ENCODE measurements around the gene ZP2. TPM values are rescaled to one million over a fixed set of nuclear protein-coding genes. Genes with fewer than 3 reads are reported as not detected.
"Not testable (repeated sequence)": the region's sequence is repeated elsewhere in the genome, so short reads cannot be mapped to it uniquely, and the experiment has no call there.

ZP2 gene
- total RNA-seq, 1 experiment from 2014 or later: not detected

DNA sequence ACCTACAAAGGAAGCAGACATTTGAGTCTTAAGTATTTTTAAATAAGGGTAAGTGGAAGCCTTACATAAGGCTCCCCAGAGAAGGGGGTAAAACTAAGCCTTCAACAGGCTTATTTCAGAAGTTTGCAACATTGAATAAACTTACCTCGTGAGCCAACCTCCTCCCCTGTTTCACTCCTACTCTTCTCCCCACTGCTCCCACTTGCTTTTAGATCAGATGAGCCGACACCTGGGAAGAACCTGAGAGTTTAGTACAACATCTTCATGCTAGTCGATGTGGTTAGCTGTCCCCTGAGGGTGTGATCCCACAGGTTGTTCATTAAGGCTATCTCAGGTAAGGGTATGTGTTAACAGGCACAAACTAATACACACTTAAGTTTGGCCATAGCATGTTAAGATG is 13.8 kb downstream of the ZP2 start:
- H3K36me3 ChIP-seq: no peaks in the 10 kb centered on the region
- no peaks in the 10 kb centered on the region; the same call in none of the 2 replicates for H3K27me3 ChIP-seq
- H3K4me1 ChIP-seq: no peaks in the 10 kb centered on the region
- H3K4me3 ChIP-seq: no peak overlapping the region
- no peak for DNase-seq
- no peaks in the 10 kb centered on the region for H3K9me3 ChIP-seq (replicated peaks)
- H3K27ac ChIP-seq: no peak overlapping the region

DNA sequence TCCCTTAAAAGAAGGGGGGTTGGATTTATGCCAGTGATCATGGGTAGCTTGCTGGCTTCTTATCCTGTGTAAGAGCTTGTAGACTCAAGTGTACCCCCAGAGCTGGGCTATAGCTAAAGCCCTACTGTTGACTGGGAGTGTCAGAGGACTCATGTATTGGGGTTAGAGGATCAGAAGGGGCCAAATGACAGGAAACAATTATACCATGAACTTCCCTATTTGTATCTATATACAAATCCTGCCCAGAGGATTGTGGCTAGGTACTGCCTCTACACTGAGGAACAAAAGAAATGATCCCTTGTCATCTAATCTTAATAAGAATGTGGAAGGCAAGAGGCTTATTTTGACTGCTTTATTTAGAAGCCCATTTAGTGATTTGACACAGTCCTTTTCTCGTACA is 14.3 kb downstream of the ZP2 start:
- Histone ChIP-seq H3K9me3 (replicated peaks) (no peaks in the 10 kb centered on the region), H3K27ac (no peak overlapping the region), H3K4me3 (no peak overlapping the region), H3K27me3 (no peaks in the 10 kb centered on the region; the same call in none of the 2 replicates), H3K36me3 (no peaks in the 10 kb centered on the region), H3K4me1 (no peaks in the 10 kb centered on the region)
- DNase-seq: no peak

DNA sequence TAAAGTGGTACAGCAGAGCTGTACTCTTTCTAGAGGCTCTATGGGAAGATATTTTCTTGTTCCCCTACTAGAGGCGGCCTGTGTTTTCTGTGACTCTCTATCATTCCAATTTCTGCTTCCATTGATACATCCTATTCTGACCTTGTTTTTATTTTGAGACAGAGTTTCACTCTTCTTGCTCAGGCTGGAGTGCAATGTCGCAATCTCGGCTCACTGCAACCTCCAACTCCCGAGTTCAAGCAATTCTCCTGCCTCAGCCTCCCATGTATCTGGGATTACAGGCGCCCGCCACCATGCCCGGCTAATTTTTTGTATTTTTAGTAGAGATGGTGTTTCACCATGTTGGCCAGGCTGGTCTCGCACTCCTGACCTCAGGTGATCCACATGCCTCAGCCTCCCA is 16.0 kb downstream of the ZP2 start:
- H3K36me3 ChIP-seq; H3K9me3 ChIP-seq (replicated peaks): not testable (repeated sequence)

DNA sequence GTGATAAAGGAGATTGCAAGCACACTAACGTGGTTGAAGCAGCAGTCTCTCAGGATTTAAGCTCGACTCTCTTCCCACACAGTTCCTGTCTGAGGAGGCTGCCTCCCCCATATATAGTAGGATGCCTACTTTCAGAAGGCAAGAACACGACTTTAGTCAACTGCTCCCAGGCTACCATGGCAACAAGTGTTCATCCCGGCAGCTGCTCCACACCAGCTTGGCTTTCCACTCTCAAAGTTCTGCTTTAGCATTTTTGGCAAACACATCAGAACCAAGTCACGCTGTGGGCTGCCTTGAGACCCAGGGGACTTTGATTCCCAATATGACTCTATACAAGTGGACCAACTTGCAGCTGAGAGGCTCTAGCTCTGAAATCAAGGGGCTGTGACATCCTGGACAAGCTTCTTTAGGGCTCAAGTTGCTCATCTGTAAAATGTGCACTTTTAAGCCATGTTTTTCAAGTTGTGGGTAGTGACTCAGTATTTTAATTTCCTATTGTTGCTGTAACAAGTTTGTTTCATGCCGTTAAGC is 16.5 kb downstream of the ZP2 start:
- H3K36me3 ChIP-seq: no peaks in the 10 kb centered on the region
- no peaks in the 10 kb centered on the region for H3K9me3 ChIP-seq (replicated peaks)
- no peaks in the 10 kb centered on the region; the same call in none of the 2 replicates for H3K27me3 ChIP-seq
- H3K4me1 ChIP-seq: no peaks in the 10 kb centered on the region
- H3K27ac ChIP-seq: no peak overlapping the region
- no peak for DNase-seq
- H3K4me3 ChIP-seq: no peak overlapping the region

More for the DNA sequence above, 16.0 kb downstream of the ZP2 start:
- not testable (repeated sequence) for DNase-seq, H3K27me3 ChIP-seq, H3K4me1 ChIP-seq, H3K27ac ChIP-seq, H3K4me3 ChIP-seq

DNA sequence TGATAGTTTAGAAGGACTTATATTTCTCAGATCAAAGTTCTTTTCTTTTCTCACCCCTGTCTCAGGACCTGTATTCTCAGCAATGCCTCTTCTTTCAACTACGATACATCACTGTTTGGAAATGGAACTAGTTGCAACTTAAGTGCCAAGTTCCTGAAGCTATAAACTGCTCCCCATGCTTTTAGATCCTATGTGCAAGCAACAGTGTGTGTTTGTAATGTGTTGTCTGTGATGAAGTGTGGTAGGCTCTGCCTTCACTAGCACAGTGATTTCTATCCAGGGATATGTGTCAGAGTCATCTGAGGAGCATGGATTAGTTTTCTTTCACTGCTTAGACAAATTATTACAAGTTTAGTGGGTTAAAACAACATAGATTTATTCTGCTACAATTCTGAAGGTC is 18.4 kb downstream of the ZP2 start:
- no peak overlapping the region for H3K27ac ChIP-seq
- H3K9me3 ChIP-seq (replicated peaks): no peaks in the 10 kb centered on the region
- no peaks in the 10 kb centered on the region for H3K4me1 ChIP-seq
- H3K27me3 ChIP-seq: no peaks in the 10 kb centered on the region; the same call in 1 of the 2 replicates
- no peak overlapping the region for H3K4me3 ChIP-seq
- H3K36me3 ChIP-seq: no peaks in the 10 kb centered on the region
- DNase-seq: no peak

DNA sequence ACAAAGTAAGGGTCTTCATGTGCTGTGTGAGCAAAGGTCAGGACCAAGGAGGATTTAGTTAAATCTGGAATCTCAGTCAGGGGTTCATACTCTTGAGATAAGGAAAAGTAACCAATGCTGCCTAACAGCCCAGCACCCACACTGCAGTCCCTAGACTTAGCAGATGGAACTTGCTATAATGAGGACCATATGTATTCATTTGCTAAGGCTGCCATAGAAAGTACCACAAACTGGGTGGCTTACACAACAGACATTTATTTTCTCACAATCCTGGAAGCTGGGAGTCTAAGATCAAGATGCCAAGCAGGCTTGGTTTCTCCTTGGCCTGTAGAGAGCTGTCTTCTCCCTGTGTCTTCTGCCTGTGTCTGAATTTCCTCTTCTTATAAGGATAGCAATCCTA is 20.8 kb downstream of the ZP2 start:
- no peak for DNase-seq

DNA sequence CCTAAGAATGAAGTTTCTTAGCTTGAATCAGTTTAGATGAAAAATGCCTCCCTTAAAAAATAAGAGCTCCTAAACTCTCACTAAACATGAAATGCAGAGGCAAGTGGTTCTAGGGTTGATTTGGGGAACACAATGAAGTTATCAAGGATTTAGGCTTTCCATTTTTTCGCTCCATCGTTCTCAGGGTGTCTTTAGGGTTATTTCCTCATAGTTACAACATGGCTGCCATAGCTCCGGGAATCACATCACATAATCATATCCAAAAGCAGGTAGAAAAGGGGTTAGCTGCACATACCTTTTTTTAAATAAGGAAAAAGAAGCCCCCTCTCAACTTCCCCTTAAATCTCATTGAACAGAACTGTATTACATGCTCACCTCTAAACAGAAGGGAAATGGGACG is 21.4 kb downstream of the ZP2 start:
- Histone ChIP-seq H3K27me3 (no peaks in the 10 kb centered on the region; the same call in 1 of the 2 replicates), H3K4me3 (no peak overlapping the region), H3K27ac (no peak overlapping the region), H3K4me1 (no peaks in the 10 kb centered on the region), H3K36me3 (no peaks in the 10 kb centered on the region), H3K9me3 (replicated peaks) (no peaks in the 10 kb centered on the region)
- no peak for DNase-seq

More for the DNA sequence above, 20.8 kb downstream of the ZP2 start:
- Histone ChIP-seq H3K4me1 (no peaks in the 10 kb centered on the region), H3K27ac (no peak overlapping the region), H3K36me3 (no peaks in the 10 kb centered on the region), H3K9me3 (replicated peaks) (no peaks in the 10 kb centered on the region), H3K27me3 (no peaks in the 10 kb centered on the region; the same call in 1 of the 2 replicates), H3K4me3 (no peak overlapping the region)

DNA sequence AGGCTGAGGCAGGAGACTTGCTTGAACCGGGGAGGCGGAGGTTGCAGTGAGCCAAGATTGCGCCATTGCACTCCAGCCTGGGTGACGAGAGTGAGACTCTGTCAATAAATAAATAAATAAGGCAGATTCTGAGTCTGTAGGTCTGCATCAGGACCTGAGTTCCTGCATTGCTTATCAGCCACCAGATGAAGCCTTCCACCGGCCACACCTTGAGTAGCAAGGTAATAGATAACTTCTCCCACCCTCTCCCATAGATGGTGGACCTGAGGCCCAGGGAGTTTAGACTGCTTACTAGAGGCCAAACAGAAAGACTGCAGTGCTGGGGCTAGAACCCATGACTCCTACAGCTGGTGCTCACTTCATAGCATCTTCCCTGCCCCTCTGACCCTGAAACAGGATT is 22.1 kb downstream of the ZP2 start:
- H3K4me3 ChIP-seq: no peak overlapping the region

DNA sequence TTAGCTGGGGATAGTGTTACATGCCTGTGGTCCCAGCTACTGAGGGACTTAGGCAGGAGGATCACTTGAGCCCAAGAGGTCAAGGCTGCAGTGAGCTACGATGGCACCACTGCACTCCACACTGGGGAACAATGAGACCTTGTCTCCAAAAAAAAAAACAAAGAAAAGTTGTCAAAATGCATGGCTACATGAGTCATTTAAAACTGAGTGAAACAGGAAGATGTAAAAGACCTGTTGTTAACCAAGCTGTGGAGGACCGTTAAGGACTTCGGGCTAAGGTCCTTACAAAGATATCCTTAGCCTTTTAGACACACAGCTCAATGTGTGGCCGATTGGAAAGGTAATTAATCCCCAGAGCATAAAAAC is 25.1 kb downstream of the ZP2 start:
- no peaks in the 10 kb centered on the region for H3K27me3 ChIP-seq
- H3K4me3 ChIP-seq: no peak overlapping the region
- H3K9me3 ChIP-seq (replicated peaks): no peaks in the 10 kb centered on the region; the same call in 1 of the 2 replicates
- no peaks in the 10 kb centered on the region for H3K4me1 ChIP-seq
- DNase-seq: peak; percentile 30 to 54
- no peak overlapping the region for H3K27ac ChIP-seq
- H3K36me3 ChIP-seq: no peaks in the 10 kb centered on the region

More for the DNA sequence above, 22.1 kb downstream of the ZP2 start:
- Histone ChIP-seq H3K27me3 (no peaks in the 10 kb centered on the region; the same call in 1 of the 2 replicates), H3K36me3 (no peaks in the 10 kb centered on the region), H3K27ac (no peak overlapping the region), H3K4me1 (no peaks in the 10 kb centered on the region), H3K9me3 (replicated peaks) (no peaks in the 10 kb centered on the region)
- DNase-seq: no peak

DNA sequence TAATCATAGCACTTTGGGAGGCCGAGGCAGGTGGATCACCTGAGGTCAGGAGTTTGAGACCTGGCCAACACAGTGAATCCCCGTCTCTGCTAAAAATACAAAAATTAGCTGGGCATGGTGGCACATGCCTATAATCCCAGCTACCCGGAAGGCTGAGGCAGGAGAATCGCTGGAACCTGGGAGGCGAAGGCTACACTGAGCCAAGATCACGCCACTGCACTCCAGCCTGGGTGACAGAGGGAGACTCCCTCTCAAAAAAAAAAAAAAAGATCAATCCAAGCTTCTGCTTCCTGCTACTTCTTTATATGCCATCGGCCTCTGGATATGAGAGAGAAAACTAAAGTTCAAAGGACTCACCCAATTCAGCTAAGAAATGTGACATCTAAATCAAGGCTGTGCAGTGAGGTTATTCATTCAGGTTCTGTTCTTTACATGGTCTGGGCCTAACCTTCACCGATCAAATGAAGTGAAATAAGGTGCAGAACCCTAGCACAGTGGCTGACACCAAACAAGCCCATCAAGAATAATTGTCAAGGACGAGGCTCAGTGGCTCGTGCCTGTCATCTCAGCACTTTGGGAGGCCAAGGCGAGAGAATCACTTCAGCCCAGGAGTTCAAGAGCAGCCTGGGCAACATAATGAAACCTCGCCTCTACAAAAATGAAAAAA is 25.6 kb downstream of the ZP2 start:
- H3K4me1 ChIP-seq: no peaks in the 10 kb centered on the region
- H3K36me3 ChIP-seq: no peaks in the 10 kb centered on the region
- no peak overlapping the region for H3K27ac ChIP-seq
- no peak overlapping the region for H3K4me3 ChIP-seq
- no peaks in the 10 kb centered on the region; the same call in 1 of the 2 replicates for H3K9me3 ChIP-seq (replicated peaks)
- DNase-seq: no peak
- H3K27me3 ChIP-seq: no peaks in the 10 kb centered on the region

DNA sequence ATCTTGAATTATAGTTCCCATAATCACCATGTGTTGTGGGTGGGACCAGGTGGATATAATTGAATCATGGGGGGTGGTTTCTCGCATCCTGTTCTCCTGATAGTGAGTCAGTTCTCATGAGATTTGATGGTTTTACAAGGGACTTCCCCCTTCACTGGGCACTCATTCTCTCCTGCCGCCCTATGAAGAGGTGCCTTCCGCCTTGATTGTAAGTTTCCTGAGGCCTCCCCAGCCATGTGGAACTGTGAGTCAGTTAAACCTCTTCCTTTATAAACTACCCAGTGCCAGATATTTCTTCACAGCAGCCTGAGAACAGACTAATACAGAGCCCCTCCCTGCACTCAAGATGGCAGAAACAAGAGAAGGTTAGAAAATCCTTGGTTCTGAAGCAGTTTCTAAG is 26.5 kb downstream of the ZP2 start:
- Histone ChIP-seq H3K9me3 (replicated peaks) (no peaks in the 10 kb centered on the region; the same call in 1 of the 2 replicates), H3K4me3 (no peak overlapping the region), H3K36me3 (no peaks in the 10 kb centered on the region), H3K27me3 (no peaks in the 10 kb centered on the region), H3K4me1 (no peaks in the 10 kb centered on the region), H3K27ac (no peak overlapping the region)
- DNase-seq: no peak

DNA sequence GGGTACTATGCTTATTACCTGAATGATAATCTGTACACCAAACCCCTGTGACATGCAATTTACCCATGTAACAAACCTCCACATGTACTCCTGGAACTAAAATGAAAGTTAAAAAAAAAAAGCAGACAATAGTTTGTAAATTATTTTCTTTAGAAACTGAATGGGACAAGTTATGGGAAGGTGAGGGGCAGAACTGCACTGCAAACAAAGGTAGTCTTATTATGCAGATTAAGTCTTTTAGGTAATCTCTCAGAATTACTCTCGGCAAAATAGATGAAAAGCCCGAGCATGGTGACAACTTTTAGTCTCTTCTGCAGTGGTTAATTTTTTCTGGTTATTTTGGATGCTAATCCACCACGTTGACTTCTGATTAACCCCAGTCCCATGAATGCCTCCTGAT is 27.4 kb downstream of the ZP2 start:
- no peak overlapping the region for H3K4me3 ChIP-seq
- no peaks in the 10 kb centered on the region for H3K4me1 ChIP-seq
- no peaks in the 10 kb centered on the region for H3K36me3 ChIP-seq
- no peak overlapping the region for H3K27ac ChIP-seq
- no peaks in the 10 kb centered on the region; the same call in 1 of the 2 replicates for H3K9me3 ChIP-seq (replicated peaks)
- no peak for DNase-seq
- H3K27me3 ChIP-seq: no peaks in the 10 kb centered on the region

DNA sequence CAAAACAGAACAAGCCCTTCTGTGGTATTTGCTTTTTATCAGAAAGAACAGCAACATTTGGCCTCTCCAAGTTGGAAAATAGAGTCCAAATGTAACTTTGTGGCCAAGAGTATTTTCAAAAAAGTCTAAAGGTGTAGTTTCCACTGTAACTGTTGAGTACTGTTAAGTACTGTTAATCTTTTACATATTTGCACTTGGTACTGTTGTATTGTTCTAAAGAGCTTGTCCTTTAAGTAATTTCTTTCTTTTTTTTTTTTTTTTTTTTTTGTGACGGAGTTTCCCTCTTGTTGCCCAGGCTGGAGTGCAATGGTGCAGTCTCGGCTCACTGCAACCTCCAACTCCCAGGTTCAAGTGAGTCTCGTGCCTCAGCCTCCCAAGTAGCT is 31.4 kb downstream of the ZP2 start:
- H3K4me1 ChIP-seq: no peaks in the 10 kb centered on the region
- H3K4me3 ChIP-seq: no peak overlapping the region
- no peak for DNase-seq
- no peaks in the 10 kb centered on the region; the same call in 1 of the 2 replicates for H3K9me3 ChIP-seq (replicated peaks)
- no peaks in the 10 kb centered on the region for H3K27me3 ChIP-seq
- no peak overlapping the region for H3K27ac ChIP-seq
- no peaks in the 10 kb centered on the region for H3K36me3 ChIP-seq

DNA sequence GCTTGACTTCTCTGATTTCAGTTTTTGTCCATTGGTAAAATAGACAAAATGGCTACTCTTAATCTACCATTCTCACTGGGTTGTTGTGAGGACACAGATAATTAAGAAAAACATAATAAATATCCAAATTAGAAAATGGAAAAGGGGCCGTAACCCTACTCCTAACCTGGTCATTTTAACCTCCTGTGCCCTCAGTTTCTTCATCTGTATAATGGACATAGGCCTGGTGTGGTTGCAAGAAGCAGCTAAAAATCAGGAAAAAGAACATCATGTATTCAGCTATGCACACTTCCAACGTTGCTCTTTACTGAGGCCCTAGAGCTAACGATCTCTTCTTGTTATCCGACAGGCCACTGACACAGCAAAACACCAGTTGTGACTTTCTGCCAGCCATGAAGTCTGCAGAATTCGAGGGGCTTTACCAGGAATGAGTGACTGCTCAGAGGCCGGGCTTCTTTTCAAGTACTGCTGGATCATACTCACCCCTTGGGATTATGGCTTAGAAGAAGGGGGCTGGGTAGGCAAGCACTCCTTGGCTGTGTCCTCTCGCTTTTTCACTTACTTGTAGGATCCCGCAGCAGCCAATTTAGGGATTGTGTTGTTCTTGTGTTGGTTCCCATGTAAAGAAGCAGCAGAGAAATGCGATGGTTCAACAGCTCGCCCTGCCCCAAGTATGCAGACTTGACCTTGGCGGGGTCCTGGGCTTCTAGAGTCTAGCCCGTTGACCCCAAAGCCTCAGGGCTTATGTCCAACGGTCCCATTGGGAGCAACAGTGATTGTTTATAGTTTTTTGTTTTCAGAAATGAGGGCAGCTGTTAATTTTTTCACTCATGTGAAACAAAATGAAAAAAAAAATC is 32.0 kb downstream of the ZP2 start:
- Histone ChIP-seq H3K4me1 (no peaks in the 10 kb centered on the region), H3K36me3 (no peaks in the 10 kb centered on the region), H3K4me3 (no peak overlapping the region), H3K27me3 (no peaks in the 10 kb centered on the region), H3K27ac (no peak overlapping the region), H3K9me3 (replicated peaks) (no peaks in the 10 kb centered on the region; the same call in 1 of the 2 replicates)
- no peak for DNase-seq

DNA sequence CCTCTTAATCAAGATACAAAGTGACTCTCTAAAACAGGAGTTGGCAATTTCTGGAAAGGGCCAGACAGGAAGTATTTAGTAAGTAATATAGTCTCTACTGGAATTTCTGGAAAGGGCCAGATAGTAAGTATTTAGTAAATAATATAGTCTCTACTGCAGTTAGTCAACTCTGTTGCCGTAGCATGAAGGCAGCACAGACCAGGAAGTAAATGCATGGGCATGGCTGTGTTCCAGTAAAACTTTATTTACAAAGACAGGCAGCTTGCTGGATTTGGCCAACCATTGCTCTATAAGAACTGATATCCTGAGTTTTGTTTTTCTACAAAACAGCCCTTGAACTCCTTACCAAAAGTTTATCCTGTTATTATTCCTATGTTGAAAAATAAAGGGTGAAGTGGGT is 36.0 kb downstream of the ZP2 start:
- H3K27ac ChIP-seq: no peak overlapping the region
- no peaks in the 10 kb centered on the region for H3K27me3 ChIP-seq
- no peaks in the 10 kb centered on the region for H3K9me3 ChIP-seq (replicated peaks)
- no peaks in the 10 kb centered on the region for H3K4me1 ChIP-seq
- no peak overlapping the region for H3K4me3 ChIP-seq
- no peaks in the 10 kb centered on the region for H3K36me3 ChIP-seq
- no peak for DNase-seq

All from SJCRH30 (cell line).